ENCODE measurements around the gene SAMD9L.

Gene SAMD9L

DNA sequence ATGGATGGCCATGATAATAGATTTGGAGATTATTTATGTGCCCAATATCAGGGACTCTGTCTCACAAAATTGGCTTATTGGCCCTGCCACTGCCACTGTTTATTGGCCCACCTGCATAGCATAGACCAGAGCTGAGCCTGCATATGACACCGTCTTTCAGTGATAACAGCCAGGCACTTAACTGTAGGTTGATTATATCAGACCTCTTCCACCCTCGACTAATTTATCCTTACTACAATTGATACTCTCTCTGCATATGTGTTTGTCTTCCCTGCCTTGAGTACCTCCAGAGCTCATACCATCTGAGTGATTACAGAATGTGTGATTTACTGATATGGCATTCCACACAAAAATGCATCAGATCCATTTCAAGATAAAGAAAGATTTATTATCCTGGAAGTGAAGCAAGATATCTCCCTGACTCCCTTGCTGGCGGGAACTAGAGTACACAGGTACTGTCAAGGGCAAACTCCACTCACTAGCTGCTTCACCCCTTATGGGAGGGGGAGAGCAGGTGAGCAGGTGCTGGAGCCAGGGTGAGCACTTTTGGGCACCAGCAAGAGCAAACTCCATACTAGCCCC lies 13.1 kb upstream of the SAMD9L start:
- Histone ChIP-seq H3K36me3 (ENCODE audit: control insufficient read depth in 2 of 2, insufficient read depth in 1 of 2, low read length in 2 of 2) (no peaks in the 10 kb centered on the region), H3K4me1 (ENCODE audit: control insufficient read depth, insufficient read depth, low read length) (no peaks in the 10 kb centered on the region), H3K27ac (ENCODE audit: extremely low read depth, low read depth, low read length) (no peak overlapping the region), H3K4me3 (ENCODE audit: low read depth, low read length) (no peak overlapping the region), H3K9me3 (ENCODE audit: control insufficient read depth, insufficient read depth, low read depth, low read length) (no peaks in the 10 kb centered on the region)
- TF ChIP-seq ZNF837 (tag by site-specific recombination; IDR thresholded peaks at IDR 0.05) (no peak), ZNF202 (tag by site-specific recombination; IDR thresholded peaks at IDR 0.05; ENCODE audit: borderline replicate concordance) (no peak), ZNF571 (tag by site-specific recombination; IDR thresholded peaks at IDR 0.05) (no peak), ZNF664 (tag by site-specific recombination; IDR thresholded peaks at IDR 0.05) (no peak), BCL11A (tag by site-specific recombination; IDR thresholded peaks at IDR 0.05; ENCODE audit: low read depth) (no peak), ZNF211 (tag by site-specific recombination; IDR thresholded peaks at IDR 0.05; ENCODE audit: low read depth) (no peak), ZSCAN18 (tag by site-specific recombination; IDR thresholded peaks at IDR 0.05) (no peak), INSM2 (tag by site-specific recombination; IDR thresholded peaks at IDR 0.05) (no peak), MEIS1 (CRISPR knock-in tag; IDR thresholded peaks at IDR 0.05; ENCODE audit: borderline replicate concordance) (no peak), ZNF416 (tag by site-specific recombination; IDR thresholded peaks at IDR 0.05) (no peak), ZBTB17 (tag by site-specific recombination; IDR thresholded peaks at IDR 0.05) (no peak), ZNF777 (tag by site-specific recombination; IDR thresholded peaks at IDR 0.05; ENCODE audit: borderline replicate concordance) (no peak), ZNF223 (tag by site-specific recombination; IDR thresholded peaks at IDR 0.05) (no peak)
- TF ChIP-seq, protein P1, sequence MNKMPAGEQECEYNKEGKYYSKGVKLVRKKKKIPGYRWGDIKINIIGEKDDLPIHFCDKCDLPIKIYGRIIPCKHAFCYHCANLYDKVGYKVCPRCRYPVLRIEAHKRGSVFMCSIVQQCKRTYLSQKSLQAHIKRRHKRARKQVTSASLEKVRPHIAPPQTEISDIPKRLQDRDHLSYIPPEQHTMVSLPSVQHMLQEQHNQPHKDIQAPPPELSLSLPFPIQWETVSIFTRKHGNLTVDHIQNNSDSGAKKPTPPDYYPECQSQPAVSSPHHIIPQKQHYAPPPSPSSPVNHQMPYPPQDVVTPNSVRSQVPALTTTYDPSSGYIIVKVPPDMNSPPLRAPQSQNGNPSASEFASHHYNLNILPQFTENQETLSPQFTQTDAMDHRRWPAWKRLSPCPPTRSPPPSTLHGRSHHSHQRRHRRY (tag by site-specific recombination; IDR thresholded peaks at IDR 0.05): no peak
- POLR2A ChIA-PET: no interaction called here
- CTCF ChIA-PET: no interaction called here

GRCh38 chr7:93160410-93160809 lies 12.2 kb upstream of the SAMD9L start:
- Histone ChIP-seq H3K27ac (ENCODE audit: extremely low read depth, low read depth, low read length) (no peak overlapping the region), H3K9me3 (ENCODE audit: control insufficient read depth, insufficient read depth, low read depth, low read length) (no peaks in the 10 kb centered on the region), H3K4me1 (ENCODE audit: control insufficient read depth, insufficient read depth, low read length) (no peaks in the 10 kb centered on the region), H3K36me3 (ENCODE audit: control insufficient read depth in 2 of 2, insufficient read depth in 1 of 2, low read length in 2 of 2) (no peaks in the 10 kb centered on the region), H3K4me3 (ENCODE audit: low read depth, low read length) (no peak overlapping the region)
- no peak for TF ChIP-seq YY2 (tag by site-specific recombination; IDR thresholded peaks at IDR 0.05)
- TF ChIP-seq, protein P2, sequence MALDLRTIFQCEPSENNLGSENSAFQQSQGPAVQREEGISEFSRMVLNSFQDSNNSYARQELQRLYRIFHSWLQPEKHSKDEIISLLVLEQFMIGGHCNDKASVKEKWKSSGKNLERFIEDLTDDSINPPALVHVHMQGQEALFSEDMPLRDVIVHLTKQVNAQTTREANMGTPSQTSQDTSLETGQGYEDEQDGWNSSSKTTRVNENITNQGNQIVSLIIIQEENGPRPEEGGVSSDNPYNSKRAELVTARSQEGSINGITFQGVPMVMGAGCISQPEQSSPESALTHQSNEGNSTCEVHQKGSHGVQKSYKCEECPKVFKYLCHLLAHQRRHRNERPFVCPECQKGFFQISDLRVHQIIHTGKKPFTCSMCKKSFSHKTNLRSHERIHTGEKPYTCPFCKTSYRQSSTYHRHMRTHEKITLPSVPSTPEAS (tag by site-specific recombination; IDR thresholded peaks at IDR 0.05): no peak
- TF ChIP-seq, protein P3, sequence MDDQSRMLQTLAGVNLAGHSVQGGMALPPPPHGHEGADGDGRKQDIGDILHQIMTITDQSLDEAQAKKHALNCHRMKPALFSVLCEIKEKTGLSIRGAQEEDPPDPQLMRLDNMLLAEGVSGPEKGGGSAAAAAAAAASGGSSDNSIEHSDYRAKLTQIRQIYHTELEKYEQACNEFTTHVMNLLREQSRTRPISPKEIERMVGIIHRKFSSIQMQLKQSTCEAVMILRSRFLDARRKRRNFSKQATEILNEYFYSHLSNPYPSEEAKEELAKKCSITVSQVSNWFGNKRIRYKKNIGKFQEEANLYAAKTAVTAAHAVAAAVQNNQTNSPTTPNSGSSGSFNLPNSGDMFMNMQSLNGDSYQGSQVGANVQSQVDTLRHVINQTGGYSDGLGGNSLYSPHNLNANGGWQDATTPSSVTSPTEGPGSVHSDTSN (CRISPR knock-in tag; IDR thresholded peaks at IDR 0.05): no peak
- no peak for TF ChIP-seq ZNF223 (tag by site-specific recombination; IDR thresholded peaks at IDR 0.05)
- no peak for TF ChIP-seq ZNF114 (tag by site-specific recombination; IDR thresholded peaks at IDR 0.05)
- no peak for TF ChIP-seq ZNF202 (tag by site-specific recombination; IDR thresholded peaks at IDR 0.05; ENCODE audit: borderline replicate concordance)
- TF ChIP-seq ZNF76 (tag by site-specific recombination; IDR thresholded peaks at IDR 0.05; ENCODE audit: borderline replicate concordance, low read depth): no peak
- no peak for TF ChIP-seq ZNF221 (tag by site-specific recombination; IDR thresholded peaks at IDR 0.05; ENCODE audit: borderline replicate concordance)
- TF ChIP-seq, protein P4, sequence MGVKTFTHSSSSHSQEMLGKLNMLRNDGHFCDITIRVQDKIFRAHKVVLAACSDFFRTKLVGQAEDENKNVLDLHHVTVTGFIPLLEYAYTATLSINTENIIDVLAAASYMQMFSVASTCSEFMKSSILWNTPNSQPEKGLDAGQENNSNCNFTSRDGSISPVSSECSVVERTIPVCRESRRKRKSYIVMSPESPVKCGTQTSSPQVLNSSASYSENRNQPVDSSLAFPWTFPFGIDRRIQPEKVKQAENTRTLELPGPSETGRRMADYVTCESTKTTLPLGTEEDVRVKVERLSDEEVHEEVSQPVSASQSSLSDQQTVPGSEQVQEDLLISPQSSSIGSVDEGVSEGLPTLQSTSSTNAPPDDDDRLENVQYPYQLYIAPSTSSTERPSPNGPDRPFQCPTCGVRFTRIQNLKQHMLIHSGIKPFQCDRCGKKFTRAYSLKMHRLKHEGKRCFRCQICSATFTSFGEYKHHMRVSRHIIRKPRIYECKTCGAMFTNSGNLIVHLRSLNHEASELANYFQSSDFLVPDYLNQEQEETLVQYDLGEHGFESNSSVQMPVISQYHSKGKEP (tag by site-specific recombination; IDR thresholded peaks at IDR 0.05): no peak
- no peak for TF ChIP-seq KLF8 (tag by site-specific recombination; IDR thresholded peaks at IDR 0.05)
- no peak for TF ChIP-seq HOXC10 (CRISPR knock-in tag; IDR thresholded peaks at IDR 0.05)
- no peak for TF ChIP-seq ZIC2 (tag by site-specific recombination; IDR thresholded peaks at IDR 0.05)
- CTCF ChIA-PET: interaction anchor here (0.7 kb wide), 1 partner anchor 124 kb away, joined by 3 read pairs; no protein-coding TSS in a partner anchor
- POLR2A ChIA-PET: no interaction called here
